DMS53 treated with DMSO at 0.1 percent for 48 hours (cell line): ENCODE data around the gene IER5L.
A peak's percentile ranks its signal among the peaks of the same experiment; 100 is the strongest.

Experiments used
- DNase-seq: peaks from one replicate; lab custom pipeline; 2025; ENCODE audit not compliant: unreplicated experiment; lab: John Stamatoyannopoulos, UW

IER5L gene

DNA sequence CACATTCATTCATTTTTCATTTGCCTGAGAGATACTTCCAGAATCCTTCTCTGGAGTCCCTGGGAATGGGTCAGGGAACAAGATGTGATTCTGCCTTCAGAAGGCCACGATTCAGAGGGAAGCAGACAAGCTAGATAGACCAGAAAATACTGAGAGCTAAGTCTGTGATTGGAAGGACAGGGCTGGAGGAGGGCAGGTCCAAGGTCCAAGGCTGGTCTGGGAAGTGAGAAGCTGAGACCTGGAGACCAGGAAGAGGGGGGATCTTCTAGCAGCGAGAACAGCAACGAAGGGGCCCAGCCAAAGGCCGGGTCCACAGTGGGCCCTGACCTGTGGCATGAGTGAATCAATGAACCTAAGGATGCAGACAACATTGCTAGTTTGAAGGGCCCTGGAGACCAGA lies 4.1 kb upstream of the IER5L start:
- no peak for DNase-seq

DNA sequence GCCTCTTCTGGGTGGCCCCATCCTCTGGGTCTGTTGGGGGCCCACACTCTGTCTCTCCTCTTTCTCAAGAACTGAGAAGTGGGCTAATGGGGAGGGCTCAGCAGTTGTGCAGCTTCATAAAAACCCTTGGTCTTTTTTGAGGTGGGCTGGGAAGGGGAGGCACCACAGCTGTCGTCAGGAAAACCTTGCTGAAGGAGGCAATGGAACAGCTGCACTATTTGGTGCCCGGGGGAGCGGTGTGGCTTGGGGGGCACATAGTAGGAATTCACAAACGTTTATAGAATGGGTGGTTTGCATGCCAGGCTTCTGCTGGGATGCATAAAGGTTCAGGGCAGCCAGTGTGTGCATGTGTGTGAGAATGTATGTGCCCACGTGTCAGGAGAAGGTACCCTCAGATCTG lies 3.2 kb upstream of the IER5L start:
- DNase-seq: no peak

DNA sequence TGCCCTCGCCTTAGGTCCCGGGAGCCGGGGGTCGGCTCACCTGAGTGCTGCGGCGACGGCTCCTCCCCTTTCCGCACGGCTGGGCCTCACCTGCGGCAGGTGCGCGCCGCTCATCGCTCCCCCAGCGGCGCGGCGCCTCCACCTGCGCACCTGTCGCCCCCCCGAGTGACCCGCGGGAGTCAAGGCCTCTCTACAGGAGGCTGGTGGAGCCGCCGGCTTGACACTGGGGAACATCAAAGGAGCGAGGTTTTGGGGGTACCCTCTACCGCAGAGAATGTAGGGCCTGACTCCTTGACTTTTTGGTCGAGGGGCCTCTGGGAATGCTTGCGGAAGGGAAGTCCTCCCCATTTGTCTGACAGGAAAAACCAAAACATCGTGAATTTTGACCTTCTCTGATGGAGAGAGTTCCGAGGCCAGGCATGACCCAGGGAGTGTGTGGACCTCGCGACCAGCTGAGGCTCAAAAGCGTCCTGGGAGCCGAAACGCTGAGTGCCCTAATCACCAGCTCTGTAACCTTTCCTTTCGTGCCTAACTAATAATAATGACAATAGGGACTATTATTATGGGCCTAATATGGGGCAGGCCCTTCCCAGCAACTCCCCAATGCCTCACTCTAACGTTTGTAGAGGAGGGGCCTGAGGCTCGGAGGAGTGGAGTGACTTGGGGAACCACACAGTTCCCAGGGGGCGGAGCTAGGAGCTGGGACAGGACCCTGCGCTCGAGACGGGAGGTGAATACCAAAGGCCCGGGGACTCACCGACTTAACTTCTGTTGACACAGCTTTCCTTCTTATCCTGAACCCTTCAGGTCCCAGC lies 714 bp upstream of the IER5L start:
- DNase-seq: peak; percentile 59

DNA sequence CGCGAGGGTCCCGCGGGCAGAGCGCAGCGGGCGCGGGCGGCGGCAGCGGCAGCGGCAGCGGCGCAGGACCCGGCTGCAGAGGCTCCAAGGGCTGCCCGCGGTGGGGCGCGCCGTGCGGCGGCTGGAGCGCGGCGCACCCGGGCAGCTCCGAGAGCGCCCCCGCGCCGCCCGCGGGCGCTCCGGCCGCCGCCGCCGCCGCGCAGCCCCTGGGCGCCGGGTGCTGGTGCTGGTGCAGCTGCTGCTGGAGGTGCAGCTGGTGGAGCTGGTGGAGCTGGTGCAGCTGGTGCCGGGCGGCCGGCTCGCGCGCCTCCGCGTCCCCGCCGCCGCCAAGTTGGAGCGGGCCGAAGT lies 644 bp downstream of the IER5L start:
- DNase-seq: no peak

DNA sequence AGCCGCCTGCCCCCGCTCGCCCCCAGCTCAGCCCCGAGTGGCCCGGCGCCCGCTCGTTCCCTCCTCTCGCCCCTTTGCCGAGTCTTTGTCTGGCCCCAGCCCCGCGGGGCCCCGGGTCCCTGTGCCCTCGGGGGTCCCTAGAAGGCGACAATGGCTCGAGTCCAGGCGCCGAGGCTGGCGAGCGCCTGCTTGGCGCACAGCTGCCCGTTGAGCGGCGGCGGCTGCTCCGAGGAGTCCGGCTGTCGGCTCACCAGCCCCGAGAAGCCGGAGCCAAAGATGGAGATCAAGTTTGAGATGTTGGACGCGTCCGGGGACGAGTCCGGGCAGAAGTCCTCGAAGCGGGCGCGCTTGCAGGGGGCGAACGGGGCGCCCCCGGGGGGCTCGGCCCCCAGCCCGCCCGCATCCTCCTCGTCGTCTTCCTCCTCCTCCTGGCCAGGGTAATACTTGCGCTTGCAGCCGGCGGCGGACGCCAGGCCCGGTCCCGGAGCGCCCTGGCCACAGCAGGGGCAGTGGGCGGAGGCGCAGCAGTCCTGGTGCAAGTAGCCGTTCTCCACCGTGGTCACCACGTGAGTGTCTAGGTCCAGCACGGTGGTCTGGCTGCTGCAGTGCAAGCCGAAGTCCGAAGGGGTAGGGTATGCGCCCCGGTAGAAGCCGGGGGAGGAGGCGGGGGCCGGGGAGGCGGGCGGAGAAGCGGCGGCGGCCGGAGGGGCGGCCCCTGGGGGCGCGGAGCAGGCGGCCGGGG lies 1.2 kb downstream of the IER5L start:
- peak; percentile 22 for DNase-seq

DNA sequence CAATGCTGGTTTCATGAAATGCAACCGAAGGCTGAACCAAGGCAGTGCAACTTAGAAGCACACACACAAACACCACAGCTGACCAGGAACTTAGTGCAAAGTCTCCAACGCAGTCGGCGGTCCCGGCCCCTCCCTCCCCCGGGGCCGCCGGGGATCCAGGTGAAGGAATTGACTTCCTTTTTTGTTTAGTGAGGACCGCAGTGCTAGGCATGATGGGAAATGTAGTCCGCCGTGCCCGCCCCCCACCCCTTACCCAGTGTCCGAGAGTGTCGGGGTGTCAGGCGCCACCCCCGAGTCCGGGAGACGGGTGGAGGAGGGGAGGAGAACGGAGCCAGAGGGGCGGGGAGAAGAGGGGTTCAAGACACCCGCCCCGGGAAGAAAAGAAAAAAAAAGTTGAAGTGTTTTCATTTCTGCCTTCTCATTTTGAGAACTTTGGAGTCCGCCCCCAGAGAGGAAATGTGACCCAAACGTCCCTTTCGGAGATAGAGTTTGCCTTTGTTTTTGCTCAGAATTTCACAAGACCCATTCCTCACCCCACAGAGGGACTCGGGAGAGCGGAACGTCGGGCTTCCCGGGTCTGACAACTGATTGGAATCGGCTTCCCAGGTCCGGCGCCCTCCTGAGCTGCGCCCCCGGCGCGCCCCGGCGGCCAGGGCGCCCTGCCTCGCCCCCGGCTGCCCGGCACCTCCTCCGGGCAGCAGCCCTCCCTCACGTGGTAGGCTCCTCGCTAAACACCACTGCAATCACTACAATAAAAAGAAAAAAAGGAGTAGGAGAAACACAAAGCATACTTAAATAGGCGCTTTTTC lies 2.0 kb downstream of the IER5L start:
- peak; percentile 84 for DNase-seq

DNA sequence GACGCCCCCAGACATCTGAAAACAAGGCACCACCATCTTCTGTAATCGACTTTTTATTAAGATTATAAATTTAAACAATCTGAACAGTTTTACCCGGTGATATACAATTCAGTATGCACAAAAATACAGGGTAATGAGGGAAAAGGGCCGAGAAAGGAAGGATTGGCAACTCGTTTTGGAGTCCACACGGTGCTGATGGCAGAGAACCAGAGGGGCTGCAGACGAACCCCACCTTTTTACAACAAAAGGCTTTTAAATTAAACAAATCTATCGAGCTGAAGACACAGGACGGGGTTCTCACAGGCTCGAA lies 2.6 kb downstream of the IER5L start:
- no peak for DNase-seq

DNA sequence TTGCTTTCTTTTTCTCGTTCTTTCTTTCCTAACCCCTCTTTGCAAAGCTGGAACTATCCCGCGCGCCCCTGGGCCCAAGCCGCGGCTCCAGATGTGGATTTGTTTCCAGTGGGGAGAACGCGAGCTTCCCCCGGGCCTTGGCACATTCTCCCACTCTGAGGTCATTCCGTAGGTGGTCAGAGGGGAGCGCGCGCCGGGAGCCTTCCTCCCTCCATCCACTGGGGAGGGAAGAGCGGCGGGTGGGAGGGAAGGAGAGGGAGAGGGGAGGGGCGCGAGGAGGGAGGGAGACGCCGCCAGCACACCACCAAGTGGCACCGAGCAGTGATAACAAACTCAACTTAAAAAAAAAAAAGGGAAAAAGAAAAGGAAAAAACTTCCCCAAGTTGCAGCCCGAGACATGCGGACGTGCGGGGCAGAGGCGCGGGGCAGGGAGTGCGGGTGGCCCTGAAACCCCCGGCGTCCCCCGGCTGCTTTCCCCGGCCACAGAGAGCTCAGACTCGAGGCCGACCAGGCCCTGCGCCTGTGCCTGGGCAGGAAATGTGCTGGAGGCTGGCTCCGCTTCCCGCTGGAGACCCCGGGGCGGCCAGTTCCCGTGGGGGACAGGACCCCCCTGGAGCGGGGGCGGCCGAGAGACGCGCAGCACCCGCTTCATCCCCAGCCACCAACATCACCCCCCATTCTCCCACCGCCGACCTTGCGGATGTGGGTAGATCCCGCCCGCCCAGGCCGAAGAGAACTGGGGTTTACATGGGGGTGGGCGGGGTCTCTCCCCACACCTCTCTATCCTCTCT lies 3.1 kb downstream of the IER5L start:
- peak; percentile 55 for DNase-seq

DNA sequence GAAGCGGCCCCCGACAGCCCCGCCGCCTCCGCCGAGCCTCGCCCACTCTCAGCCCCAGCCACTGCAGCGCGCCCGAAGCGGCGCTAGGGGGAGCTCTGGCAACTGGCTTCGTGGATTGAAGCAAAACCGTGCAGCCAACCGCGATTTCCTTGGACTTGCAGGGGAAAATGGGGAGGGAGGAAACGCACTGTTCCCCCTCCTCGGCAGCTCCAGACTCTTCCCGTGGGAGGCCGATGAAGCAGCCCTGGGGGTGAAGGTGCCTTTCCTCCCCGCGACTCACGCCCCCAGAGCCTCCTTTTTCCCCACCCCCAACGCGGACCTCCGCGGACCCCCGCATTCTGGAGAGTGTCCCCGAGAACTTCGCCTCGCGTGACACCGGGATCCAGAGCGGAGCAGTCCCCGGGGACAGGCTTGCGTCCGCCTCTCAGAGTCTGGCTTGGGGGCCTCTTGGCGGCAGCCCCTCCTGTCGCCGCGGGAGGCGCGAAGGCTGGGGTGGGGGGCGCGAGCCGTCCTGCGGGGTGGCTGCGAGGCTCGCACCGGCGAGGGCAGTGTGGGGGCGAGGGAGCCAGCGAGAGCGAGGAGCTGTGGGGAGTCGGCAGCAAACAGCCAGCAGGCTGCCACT lies 3.8 kb downstream of the IER5L start:
- peak; percentile 84 for DNase-seq

DNA sequence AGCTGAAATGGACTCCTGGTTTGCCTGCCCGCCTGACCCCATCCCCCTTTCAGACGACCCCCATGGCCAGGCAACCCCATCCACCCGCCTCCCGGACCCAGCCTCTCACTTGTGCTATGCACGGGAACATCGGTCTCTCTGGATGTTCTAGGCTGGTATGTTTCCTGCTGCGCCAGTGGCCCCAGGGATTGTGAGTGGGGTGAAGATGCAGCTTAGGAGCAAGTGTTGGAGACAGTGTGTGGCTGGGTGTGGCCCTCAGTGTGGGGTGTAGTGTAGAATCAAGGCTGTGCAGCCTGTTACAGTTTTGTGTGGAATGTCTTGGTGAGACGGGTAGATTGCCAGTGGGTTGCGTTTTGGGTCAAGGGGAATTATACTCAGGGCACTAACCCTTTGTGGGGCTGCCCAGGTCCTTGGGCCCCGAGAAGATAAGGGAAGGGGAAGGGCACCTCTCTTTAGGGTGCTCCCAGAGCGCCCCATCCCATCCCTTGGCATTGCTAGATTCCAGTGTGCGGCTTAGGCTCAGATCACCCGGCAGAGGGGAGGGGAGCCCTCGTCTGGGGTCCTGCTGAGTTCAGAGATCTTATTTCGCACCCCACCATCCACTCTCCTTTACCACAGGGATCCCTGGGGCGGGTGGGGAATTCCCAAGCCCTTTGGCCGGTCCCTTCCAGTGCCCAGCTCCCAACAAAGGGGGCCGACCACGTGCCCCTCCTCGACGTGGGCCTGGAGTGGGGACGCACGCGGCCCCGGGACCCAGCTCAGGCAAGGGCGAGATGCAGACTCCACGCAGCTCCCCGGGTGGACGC lies 4.6 kb downstream of the IER5L start:
- DNase-seq: no peak

DNA sequence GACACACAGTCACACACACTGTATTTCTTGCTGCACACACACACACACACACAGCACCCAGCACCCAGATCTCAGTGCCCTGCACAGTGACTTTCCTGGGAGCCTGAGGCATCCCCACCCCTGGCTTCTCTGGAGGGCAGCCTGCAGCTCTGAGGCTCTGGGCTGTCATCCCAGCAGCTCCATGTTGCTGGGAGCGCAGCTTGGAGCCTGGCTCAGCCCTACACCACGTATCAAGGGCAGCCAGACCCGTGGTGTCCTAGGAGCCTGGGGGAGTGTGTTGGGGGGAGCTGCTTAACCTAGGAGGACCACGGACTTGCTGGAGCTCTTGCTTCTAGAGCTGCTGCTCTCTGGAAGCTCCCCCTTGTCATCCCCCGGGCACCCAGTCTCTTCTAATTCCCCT lies 5.2 kb downstream of the IER5L start:
- DNase-seq: no peak

DNA sequence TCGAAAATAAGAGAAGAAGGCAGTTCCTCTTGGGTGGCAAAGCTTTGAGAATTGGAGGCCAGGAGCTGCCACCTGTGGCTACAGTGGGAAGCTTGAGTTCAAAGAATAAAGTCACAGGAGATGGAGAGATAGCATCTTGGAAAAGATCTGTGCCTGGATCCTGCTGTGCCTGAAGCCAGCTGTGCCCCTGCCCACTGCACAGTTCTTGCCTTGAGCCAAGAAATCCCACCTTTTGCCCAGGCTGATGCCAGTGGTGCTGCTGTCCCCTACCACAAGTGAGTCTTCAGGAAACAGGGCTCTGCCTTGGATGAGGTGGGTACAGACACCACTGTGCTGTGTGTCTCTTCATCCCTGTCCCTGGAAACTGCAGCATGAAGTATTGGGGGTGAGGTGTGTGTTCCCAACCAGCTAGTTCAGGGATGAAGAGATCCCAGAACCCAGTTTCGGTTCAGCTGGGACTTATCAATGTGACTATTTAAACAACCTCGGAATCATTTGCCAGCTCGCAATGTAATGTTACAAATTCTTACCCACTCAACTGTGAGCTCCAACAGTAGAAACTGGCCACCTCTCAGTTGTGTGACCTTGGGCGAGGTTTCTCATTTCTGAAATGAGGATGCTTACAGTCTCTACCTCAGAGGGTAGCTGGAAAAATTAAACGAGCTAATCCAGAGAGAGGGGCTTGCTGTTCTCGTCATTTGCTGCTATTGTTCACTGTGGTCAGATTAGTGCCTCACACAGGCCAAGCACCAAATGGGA lies 5.9 kb downstream of the IER5L start:
- no peak for DNase-seq

DNA sequence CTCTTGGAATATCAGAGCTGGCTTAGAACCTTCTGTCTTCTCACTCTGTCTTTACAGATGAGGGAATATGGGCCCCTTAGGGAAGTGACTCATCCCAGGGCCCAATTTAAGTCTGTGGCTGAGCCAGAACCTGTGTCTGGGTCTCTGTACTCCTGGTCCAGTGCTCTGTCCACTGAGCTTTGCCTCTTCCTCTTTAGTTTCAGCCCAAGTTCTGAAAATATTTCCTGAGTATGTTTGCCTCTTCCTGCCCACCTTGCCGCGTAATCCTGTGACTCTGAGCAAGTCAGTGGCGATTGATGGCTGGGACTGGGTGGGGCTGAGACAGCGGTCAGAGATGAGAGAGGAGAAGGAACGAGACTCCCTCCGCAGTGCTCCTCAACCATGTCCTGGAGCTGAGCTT lies 7.8 kb downstream of the IER5L start:
- DNase-seq: no peak

DNA sequence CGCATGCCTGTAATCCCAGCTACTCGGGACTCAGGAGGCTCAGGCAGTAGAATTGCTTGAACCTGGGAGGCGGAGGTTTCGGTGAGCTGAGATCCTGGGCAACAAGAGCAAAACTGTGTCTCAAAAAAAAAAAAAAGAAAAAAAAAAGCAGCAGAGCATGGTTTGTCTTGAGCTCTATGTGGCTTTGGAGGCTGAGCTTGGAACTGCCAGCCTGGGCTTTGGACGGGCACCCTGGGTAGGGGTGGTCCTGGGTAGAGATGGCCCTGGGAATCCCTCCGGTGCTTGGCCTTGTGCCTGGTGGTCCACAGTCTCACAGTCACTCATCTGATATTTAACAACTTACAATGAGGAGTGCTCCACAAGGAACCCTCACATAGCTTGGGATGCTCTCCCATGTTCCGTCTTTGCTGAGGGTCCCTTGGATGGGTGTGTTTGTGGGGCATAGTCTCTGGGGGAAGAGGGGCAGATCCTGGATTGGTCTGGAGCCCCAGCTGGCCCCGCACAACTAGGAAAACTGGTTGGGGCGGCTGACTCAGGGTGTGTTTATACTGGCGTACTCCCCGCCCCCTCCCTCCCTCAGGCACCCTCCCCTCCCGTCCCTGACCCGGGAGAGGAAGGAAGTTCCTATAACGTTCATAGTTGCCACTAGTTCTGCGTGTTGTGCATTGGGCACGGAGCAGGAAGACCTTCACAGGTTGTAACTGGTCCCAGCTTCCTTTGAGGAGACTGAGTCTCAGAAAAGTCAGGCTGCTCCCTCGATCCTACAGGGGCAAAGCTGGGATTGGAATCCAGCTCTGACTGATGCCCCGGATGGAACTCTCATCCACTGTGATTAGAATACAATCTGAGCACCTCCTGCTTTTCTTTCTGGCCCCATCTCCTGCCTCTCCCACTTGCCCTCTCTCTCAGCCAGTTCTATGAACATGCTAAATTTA lies 11.2 kb downstream of the IER5L start:
- DNase-seq: peak; percentile 87

DNA sequence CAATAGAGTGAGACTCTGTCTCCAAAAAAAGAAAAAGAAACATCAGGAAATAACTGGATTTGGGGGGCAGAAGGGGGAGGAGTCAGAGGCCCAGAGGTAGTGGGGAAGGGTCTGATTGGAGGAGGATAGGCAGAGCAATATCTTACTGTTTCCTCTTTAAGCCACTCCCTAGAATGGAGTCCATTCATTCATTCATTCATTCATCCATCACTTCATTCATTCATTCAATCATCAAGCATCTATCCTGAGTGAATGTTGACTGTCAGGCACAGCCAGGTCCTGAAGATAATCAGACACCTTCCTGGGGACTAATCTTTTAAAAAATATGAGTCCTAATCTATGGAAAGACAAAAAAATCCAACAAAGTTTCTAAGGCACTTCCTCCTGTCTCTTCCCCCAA lies 12.9 kb downstream of the IER5L start:
- DNase-seq: no peak

DNA sequence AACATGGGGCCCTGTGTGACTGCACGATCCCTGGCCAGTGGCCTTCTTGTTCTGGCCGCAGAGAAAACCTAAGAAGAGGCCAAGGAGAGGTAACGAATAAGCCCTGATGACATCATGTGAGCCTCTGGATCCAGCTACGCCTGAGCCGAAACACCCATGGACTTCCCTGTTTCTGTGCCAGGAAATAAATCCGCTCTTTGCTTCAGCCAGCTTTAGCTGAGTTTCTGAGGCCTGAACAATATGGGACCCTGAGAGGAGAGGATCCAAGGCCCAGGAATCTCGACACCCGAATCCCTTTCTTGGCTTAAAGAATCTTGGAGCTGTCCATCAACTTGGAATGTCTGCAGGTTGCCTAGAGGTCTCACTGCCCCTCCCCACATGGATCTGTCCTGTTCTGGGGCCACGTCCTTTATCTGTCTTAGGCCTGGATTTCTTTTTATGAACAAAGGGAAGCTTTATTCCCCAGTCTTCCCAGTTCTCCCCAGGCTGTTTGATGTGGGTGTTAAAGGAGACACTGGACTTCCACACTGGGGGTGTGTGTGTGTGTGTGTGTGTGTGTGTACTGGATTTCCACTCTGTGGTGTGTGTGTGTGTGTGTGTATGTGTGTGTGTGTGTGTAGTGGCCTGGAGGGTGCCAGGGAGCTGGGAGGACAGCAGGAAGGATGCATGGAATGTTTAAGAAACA lies 13.7 kb downstream of the IER5L start:
- DNase-seq: no peak

DNA sequence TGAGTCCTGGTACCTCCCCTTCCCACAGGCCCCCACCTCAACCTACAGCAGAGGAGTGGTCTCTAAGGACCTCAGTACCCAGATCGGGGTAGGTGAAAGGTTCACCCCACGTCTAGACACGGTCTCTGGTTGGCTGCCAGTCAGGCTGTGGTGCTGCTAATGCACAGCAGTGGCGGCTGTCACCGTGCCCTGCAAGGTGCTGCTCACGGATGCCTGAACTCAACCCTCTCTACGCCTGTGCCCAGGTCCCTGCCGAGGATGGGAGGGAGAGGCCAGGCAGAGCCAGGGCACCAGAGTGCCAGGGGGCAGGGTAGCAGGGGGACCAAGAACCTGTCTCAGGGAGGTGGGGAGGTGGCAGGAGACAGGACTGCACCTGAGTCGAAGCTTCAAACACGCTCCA lies 14.3 kb downstream of the IER5L start:
- DNase-seq: no peak
